GM20000 (cell line): ENCODE data around the gene MAGI2.

ENCODE experiments used
- DNase-seq: peaks from one replicate; pipeline ENCODE4 v3.0.0; 2012; ENCODE audit warnings: low spot score
- CTCF ChIP-seq: IDR thresholded peaks from 2 replicates; pipeline ENCODE4 v1.5.1; 2012; ENCODE audit warnings: mild to moderate bottlenecking, control low read depth; ENCODE audit errors: extremely low read depth, missing control alignments

MAGI2 gene

GRCh38 chr7:78576236-78576635 is 877.2 kb downstream of the MAGI2 start:
- no peak for DNase-seq
- TF ChIP-seq CTCF: no peak

- no peak for TF ChIP-seq CTCF
- no peak for DNase-seq
Observed at GRCh38 chr7:78571292-78571691, 882.2 kb downstream of the MAGI2 start.

GRCh38 chr7:78568690-78569089 is 884.8 kb downstream of the MAGI2 start:
- no peak for DNase-seq
- TF ChIP-seq CTCF: no peak

- no peak for DNase-seq
- TF ChIP-seq CTCF: no peak
Observed at GRCh38 chr7:78567836-78568235, 885.6 kb downstream of the MAGI2 start.

GRCh38 chr7:78565784-78566183 is 887.7 kb downstream of the MAGI2 start:
- no peak for TF ChIP-seq CTCF
- DNase-seq: no peak

GRCh38 chr7:78563191-78563590 is 890.3 kb downstream of the MAGI2 start:
- TF ChIP-seq CTCF: no peak
- DNase-seq: no peak

- no peak for TF ChIP-seq CTCF
- DNase-seq: no peak
Observed at GRCh38 chr7:78562191-78562590, 891.3 kb downstream of the MAGI2 start.
